HG03097 (cell line): ENCODE data around the gene ANO7.

Experiments used
- ATAC-seq: cut with Tn5 transposase; IDR thresholded peaks from one replicate; pipeline ENCODE4 v1.9.1; 2021; ENCODE audit not compliant: unreplicated experiment, low FRiP score

Gene ANO7

DNA sequence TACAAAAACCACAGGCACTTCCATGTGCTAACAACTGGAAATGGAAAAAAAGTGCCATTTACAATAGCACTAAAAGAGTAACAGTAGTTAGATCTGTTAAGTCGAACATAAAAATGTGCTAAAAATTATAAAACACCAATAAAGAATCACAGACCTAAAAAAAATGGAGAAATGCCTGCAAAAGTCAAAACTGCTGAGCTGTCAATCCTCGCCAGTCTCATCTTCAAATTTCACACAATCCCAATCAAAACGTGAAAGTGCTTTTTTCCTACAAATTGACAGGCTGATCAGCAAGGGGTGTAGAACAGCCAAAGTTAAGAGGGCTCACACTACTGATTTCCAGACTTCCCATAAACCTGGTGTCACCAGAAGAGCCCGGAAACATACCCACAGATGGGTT, 53.2 kb downstream of the ANO7 start:
- no peak for ATAC-seq

DNA sequence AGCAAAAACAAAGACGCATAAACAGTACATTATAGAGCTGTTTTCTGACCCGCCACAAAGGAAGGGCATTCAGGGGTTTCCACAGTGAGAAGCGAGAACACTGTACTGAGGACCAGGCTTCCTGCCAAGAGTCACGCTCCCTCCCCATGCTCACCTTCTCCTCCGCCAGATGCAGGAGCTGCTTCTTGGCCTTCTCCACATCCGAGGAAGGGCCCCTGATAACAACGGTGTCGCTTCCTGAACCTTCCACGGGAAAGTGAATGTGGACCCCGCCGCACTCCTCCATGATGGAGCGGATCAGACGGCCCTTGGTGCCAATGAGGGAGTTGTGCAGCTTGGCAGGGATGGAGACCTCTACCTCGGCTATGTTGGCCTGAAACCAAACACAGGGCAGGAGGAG, 53.8 kb downstream of the ANO7 start:
- no peak for ATAC-seq

DNA sequence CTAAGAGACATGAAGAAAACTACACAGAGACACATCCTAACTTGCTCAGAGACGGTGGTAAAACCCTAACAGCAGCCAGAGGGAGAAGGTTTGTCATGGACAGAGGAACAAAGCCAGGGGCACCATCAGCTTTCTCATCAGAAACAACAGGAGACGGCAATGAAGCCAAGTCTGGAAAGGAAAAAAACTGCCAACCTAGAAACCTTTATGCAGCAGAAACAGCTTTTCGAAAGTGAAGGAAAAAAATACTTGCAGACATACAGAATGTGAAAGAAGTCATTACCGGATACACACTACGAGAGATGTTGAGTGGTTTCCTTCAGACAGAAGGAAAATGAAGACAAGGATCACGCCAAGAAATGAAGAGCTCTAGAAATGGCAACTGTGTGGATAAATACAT, 55.9 kb downstream of the ANO7 start:
- ATAC-seq = no peak

DNA sequence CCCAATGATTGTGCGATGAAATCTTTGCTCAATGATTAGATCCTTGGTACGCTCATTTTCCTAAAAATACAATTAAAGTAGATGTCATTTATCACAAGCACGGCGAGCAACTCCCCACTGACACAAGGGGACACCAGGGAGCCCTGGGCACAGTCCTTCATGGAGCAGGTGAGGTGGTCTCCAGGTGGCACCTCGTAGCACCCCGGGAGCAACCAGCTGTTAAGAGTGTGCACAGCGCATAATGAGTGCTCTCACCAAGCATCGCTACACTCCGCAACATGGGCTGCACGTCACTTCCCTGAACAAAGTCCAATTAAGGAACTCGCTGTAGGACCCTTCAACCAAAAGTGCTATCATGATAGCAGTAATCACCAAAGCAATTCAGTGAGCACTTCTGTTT, 59.8 kb downstream of the ANO7 start:
- ATAC-seq = no peak

DNA sequence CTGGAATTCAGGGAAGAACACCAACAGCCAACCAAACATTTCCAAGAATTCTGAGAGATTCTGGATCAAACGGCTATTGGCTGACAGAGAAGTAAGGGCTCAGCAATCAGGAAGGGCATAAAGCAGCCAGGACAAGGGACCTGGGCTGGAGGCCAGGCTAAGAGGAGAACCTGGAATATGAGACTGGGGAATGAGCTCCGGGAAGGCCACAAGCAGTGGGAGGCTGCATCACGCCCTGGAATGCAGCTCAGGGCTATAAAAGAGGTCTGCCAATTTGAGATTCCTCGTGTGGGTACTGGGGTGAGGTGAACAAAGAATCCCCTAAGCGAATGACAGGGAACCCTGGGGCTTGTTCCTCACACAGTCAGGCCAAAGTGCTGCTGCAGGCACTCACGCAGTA, 60.4 kb downstream of the ANO7 start:
- ATAC-seq = no peak

DNA sequence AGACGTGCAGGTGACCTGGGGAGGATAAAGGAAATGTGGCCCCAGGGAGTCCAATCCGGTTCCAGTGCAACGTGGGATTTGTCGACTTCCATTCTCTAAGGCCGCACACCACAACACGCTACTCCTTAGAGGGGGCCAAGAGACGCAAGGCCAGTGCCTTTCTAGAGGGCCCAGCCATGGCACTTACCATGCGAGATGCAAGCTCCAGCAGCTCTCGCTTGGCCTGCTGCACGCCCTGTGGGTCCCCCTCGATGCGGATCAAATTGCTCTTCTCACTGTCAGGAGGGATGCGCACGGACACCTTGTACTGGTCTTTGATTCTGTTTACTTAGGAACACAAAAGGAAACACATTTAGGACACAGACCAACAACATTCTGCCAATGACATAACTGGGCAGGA, 61.2 kb downstream of the ANO7 start:
- ATAC-seq = no peak

DNA sequence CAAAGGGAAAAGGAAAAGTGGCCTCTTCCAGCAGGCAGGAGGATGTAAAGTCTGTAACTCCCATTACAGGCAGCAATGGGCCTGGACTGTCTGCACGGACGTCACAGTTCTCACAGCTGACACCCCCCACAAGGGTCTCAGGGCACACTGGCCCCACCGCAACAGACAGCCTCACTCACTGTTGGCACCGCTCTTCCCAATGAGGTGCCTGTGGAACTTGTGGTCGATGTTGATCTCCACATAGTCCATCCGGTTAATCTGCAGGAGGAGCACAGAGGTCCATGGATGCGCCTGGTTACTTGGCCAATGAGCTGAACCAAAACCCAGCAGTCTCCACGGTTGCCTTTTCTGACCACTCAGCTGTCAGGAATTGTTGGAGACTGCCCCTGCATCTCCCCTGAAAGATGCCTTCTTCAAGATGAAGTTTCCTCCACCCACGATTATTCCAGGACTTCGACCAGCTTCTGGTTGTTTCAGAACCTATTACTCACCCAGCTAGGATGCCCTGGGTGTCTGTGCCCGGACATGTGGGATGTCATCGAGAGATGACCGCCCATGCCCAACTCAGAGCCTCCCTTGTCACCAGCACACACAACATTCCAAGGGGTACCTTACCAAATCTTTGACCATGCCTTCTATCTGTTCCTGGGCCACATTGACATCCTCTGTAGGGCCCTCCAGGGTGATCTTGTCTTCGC, 64.5 kb downstream of the ANO7 start:
- no peak for ATAC-seq

DNA sequence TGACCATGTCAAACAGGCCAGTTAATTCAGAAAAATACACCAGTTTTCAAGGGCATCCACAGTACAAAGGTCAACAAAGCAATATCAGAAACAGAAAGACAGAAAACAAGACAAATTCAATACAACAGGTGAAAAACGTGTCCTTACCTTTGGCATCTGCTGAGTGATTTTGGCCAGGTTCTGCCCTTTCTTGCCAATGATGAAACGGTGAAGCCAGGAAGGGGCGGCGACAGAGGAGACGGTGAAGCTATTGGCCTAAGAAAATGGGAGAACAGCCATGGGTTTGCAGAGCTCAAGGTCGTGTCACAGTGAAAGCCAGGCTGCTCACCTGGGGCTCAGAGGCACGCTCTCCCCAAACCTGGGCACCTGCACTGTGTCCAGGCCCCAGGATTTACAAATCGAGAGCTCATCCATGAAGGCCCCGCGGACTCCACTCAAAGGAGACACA, 66.5 kb downstream of the ANO7 start:
- ATAC-seq = no peak

DNA sequence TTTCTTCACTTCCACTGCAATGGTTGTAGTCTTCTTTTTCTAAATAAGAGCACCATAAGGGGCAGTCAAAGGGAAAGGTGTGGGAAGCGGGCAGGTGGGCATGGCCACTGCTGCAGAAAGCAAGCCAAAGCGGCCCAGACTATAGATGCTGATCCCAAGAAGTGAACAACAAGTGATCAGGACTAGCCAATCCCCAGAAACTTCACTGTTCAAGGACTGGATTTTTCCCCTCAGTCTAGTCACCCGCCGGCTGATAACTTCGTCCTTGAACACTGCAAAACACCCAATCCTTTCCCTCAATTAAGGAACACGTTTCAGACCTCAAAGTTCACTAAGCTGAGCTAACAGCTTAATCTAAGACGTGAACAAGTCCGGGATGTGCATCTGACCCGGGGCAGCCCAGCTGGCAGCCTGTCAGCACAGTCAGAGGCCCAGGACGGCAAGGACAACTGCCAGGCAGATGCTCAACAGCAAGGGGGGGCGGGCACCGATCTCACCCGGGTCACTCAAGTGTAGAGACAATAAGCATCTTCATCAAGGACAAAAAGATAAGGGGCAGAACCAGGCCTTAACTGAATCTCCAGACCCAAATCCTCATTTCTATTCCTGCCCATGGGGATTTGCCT, 67.2 kb downstream of the ANO7 start:
- ATAC-seq = no peak

DNA sequence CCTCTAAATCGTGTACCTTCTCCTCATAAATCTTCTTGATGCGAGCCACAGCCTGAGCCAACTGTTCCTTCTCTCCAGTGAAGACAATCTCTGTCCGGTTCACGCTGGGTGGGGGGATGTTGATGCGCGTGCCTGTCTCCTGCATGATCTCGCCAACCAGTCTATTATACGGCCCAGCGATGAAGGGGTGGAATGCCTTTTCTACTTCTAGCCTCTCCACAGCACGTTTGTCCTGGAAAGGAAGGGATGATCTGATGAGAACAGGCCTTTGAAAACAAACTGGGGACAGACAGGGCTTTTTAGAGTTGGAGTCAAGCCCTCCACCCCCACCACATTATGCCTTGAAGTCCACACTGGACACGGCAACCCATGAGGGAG, 67.7 kb downstream of the ANO7 start:
- no peak for ATAC-seq

DNA sequence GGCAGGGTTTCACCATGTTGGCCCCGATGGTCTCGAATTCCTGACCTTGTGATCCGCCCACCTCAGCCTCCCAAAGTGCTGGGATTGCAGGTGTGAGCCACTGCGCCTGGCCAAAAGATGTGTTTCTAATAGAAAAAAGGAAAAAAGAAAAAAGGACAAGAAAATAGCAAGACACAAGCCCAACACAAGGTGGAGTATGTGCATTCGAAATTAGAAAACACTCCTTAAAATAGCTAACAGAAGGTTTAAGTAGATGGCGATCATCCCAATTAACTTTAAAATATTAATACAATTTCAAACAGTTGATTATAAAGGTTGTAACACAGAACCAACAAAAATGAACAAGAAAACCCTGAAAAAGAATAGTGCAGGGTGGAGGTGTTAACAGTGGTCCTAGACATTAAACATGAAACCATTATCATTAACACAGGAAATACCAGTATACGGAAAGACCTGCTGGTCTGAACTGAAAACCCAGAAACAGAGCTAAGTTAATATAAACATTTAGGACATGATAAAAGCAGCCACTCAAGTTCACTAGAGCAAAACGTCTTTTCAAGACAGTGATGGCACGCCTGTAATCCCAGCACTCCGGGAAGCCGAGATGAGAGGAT, 69.0 kb downstream of the ANO7 start:
- no peak for ATAC-seq

DNA sequence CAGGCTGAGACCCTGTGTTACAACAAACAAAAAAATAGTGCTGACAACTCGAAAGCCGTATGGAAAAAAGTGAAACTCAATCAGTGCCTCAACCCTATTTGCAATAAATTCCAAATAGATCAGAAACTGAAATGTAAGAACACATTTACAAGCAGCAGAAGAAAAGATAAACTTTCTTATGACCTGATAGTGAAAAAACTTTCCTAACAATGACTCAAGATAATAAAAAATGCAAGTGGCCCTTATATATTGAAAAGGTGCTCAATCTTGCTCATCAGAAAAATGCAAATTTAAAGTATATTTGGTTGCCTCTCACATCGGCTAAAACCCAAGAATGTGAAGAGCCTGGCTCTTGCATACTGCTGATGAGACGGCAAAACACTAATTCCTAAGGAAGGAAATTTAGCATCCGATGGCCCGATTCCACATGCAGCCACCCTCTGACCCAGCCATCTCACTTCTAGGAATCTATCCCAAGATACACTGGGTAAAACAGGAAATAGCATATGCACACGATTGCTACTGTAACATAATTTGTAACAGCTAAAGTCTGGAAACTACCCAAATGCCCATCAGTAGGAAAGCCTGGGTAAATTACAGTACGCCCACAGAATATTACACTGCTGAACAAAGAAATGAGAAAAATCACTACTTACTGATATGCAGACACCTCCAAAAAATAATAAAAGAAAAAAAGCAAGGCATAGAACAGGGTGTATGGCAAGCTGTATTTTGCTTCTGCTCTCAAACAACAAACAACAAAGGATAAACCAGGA, 70.2 kb downstream of the ANO7 start:
- no peak for ATAC-seq

DNA sequence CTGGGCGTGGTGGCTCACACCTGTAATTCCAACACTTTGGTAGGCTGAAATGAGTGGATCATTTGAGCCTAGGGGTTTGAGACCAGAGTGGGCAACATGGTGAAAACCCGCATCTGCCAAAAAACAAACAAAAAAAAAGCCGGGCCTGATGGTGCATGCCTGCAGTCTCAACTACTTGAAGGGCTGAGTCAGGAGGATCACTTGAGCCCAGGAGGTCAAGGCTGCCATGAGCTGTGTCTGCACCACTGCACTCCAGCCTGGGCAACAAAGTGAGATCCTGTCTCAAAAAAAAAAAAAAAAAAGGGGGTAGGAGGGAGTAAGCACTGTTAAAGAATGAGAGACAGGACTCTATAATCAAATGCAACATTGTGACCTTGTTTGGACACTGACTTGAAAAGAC, 72.4 kb downstream of the ANO7 start:
- ATAC-seq = no peak

DNA sequence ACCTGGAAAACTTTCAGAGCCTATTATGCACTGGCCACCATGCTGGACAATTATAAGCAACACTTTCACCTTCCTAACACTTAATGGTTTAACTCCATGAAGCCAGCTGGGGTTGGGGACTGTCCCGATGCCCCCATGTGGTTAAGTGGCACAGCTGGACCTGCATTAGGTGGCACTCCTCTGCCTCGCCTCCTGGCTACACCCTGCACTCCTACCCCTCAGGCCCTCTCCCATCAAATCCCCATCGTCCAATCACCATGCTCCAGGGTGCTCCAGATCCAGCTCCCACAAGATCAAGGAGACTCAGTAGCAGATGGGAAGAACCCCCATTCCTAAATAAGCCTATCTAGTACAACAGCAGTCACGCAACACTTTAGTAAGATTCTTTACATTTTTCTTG, 73.2 kb downstream of the ANO7 start:
- ATAC-seq = no peak

DNA sequence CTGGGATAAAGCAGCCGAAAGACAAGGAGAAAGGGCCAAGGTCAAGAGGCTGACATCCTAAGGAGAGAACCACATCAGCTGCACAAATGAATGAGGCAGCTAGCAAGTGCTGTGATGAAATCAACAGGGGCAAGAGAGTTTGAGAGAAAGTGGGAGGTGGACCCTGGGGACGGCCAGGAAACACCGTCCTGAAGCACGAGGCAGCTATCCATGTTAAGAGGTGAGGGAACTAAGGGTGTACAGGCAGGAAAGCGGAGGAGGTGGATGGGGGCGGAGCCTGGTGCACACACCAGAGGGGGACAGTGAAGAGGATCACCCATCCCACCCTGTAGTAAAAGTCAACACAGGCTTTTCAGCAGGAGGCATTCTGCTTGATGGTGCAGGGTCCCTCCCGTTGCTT, 74.6 kb downstream of the ANO7 start:
- no peak for ATAC-seq

DNA sequence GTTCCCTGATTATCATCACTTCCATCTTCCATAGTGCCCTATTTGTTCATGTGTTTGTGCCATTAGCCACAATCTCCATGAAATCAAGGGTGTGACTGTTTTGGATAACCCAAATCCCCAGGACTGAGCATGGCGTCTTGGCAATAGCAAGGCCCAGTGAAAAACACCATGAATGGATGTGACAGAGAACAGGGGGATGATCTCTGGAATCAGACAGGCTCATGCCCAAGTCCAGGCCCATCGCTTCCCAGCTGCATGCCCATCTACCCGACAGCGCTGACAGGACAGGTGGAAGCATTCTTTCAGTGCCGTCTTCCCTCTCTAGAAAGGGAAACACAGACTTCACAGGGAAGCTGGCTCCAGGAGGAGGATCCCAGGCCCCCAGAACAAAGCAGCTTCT, 77.0 kb downstream of the ANO7 start:
- no peak for ATAC-seq

DNA sequence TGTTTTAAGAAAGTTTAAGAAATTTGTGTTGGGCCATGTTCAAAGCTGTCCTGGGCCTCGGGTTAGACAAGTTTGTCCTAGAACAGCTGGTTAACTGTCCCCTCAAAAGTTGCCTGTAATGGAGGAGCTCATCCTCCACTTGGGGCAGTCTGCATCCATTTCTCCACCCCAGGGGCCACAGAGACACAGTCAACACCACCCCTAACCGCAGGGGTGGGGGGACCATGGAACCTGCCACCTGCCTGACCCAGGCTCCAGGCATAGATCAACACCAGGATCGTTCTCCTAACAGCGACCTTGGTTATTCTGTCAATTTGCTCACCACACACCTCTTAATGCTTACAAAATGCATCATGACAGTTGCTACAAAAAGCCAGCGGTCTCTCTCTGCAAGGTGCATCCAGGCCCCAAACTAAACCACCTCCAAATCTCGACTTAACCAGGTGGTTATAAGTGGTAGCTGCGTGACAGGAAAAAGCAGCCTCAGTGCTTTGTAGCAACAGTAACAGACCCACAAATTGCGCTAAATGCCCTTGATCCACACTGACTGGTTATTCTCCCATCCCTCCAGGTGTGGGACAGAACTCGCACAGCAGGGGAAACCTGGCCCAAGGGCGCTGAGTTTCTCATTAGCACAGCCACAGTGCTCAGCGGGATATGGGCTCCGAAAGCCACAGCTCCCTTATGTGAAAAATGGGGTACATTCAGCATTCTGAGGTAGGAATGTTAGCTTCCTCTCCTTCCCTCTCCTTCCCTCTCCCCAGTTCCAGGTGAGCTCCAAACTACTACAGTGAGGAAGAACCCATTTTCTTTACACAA, 79.0 kb downstream of the ANO7 start:
- no peak for ATAC-seq

DNA sequence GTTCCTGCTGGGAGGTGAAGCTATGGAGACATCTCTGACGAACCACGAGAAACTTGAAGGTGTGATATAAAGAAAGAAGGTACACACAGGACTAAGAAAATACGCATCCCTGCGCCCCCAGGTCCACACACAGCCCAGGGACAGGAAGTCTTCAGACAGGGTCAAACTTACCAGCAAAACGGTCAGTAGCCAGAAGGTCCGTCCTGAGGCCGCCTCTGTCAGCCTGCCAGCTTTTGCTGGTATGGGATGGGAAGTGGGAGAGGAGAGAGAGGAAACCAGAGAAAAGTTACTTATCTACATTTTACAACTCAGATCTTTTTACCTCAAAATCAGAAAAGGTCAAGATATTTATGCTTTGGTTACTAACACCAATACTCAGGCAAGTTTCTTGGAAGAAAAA, 79.8 kb downstream of the ANO7 start:
- no peak for ATAC-seq

DNA sequence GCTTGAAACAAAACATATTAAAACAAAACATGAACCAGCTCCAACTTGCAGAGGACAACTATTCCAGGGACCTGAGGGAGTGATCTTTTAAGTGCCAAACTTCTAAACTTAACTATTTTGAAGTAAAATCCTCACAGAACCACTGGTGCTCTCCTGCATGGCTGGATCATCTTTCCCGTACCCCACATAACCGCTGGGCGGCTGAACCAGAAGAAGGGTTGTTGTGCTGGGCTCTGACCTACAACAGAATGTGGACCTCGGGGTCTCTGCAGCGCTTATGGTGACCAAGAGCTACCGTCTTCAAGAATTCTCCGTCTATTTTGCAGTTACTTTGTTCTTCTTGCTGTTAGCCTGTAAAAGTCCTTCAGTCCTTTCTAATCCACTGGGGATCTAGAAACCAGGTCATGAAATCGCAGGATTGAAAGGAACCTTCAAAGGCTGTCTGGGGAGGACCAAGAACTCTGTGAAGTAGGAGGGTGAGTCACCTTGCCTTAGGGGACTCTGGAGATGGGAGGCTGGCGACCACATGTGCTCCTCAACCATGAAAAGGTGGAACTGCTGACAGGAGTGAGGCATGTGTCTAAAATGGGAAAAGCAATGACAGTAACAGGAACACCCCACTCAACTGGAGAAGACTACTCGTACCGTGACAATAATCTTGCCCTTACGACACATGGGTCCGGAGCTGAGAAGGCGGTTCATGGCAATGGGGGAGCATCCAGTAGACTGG, 80.4 kb downstream of the ANO7 start:
- ATAC-seq = no peak
